Type B pancreatic cell (in vitro differentiated cells): Measurements from ENCODE around the gene ERC2. TPM values are rescaled to one million over a fixed set of nuclear protein-coding genes. Genes with fewer than 3 reads are reported as not detected.

Source experiments
- DNase-seq: peaks from one replicate; pipeline ENCODE4 v3.0.0; 2021; ENCODE audit warnings: mixed read lengths; ENCODE audit not compliant: unreplicated experiment; ENCODE audit errors: extremely low spot score
- H3K27ac Mint-ChIP-seq: 2 replicates; pipeline ENCODE4 v1.8.0; 2021; ENCODE audit warnings: mild to moderate bottlenecking, mixed read lengths
- H3K27me3 Mint-ChIP-seq: 2 replicates; pipeline ENCODE4 v1.8.0; 2021; ENCODE audit warnings: mixed read lengths
- H3K36me3 Mint-ChIP-seq: 2 replicates; pipeline ENCODE4 v1.8.0; 2021; ENCODE audit warnings: mixed read lengths
- H3K4me1 Mint-ChIP-seq: one replicate; pipeline ENCODE4 v1.8.0; 2021; ENCODE audit warnings: mixed read lengths; ENCODE audit not compliant: unreplicated experiment
- H3K4me3 Mint-ChIP-seq: 2 replicates; pipeline ENCODE4 v1.8.0; 2021; ENCODE audit warnings: mild to moderate bottlenecking, mixed read lengths
- H3K9me3 Mint-ChIP-seq: 2 replicates; pipeline ENCODE4 v1.8.0; 2021; ENCODE audit warnings: mixed read lengths
- CTCF ChIP-seq: fragments of 200-600 bp; sonication (generic); conservative IDR thresholded peaks from 2 replicates; pipeline ENCODE4 v1.5.0; 2021; ENCODE audit warnings: antibody characterized with exemption, mild to moderate bottlenecking
- total RNA-seq: library from RNA; stranded (reverse); gene quantifications from 2 replicates; pipeline ENCODE4 v1.2.1, GENCODE V29; 2021; ENCODE audit warnings: low replicate concordance

The ERC2 gene
- total RNA-seq, 1 donor from 2014 or later, result 6.1 TPM

- Mint-ChIP-seq H3K4me3 (peak overlapping the region; percentile 68), H3K27ac (peak overlapping the region; percentile 91), H3K27me3 (peaks cover 8% of the 10 kb centered on the region), H3K4me1 (peaks cover 40% of the 10 kb centered on the region), H3K36me3 (no peaks in the 10 kb centered on the region), H3K9me3 (peaks cover 6% of the 10 kb centered on the region)
- no peak for DNase-seq
- TF ChIP-seq CTCF, result no peak
Observed at GRCh38 chr3:55571216-55571813, 897.0 kb downstream of the ERC2 start.

- TF ChIP-seq CTCF, result no peak
Observed at GRCh38 chr3:55570271-55570711, 898.0 kb downstream of the ERC2 start.

GRCh38 chr3:55569033-55569599 is 899.2 kb downstream of the ERC2 start:
- TF ChIP-seq CTCF, result no peak
- Mint-ChIP-seq H3K27ac (peak overlapping the region; percentile 79), H3K27me3 (peaks cover 5% of the 10 kb centered on the region), H3K9me3 (peaks cover 6% of the 10 kb centered on the region), H3K36me3 (no peaks in the 10 kb centered on the region), H3K4me1 (peaks cover 46% of the 10 kb centered on the region), H3K4me3 (peak overlapping the region; percentile 50)
- no peak for DNase-seq

More at GRCh38 chr3:55570271-55570711, 898.0 kb downstream of the ERC2 start:
- Mint-ChIP-seq H3K36me3 (no peaks in the 10 kb centered on the region), H3K4me3 (peak overlapping the region; percentile 64), H3K27me3 (peaks cover 8% of the 10 kb centered on the region), H3K4me1 (peaks cover 42% of the 10 kb centered on the region), H3K9me3 (peaks cover 6% of the 10 kb centered on the region), H3K27ac (peak overlapping the region; percentile 58)
- DNase-seq, result no peak

- Mint-ChIP-seq H3K4me3 (no peak overlapping the region), H3K4me1 (peaks cover 54% of the 10 kb centered on the region)
- no peak for TF ChIP-seq CTCF
Observed at GRCh38 chr3:55567615-55568014, 900.7 kb downstream of the ERC2 start.

GRCh38 chr3:55567121-55567520 is 901.1 kb downstream of the ERC2 start:
- Mint-ChIP-seq H3K4me3 (no peak overlapping the region), H3K27me3 (peaks cover 4% of the 10 kb centered on the region), H3K9me3 (peaks cover 6% of the 10 kb centered on the region), H3K36me3 (no peaks in the 10 kb centered on the region), H3K27ac (peak overlapping the region; percentile 9), H3K4me1 (peaks cover 55% of the 10 kb centered on the region)
- TF ChIP-seq CTCF, result no peak
- no peak for DNase-seq

More at GRCh38 chr3:55567615-55568014, 900.7 kb downstream of the ERC2 start:
- peaks cover 4% of the 10 kb centered on the region for H3K27me3 Mint-ChIP-seq
- no peaks in the 10 kb centered on the region for H3K36me3 Mint-ChIP-seq
- peaks cover 6% of the 10 kb centered on the region for H3K9me3 Mint-ChIP-seq
- DNase-seq, result no peak
- peak overlapping the region; percentile 9 for H3K27ac Mint-ChIP-seq
